ENCODE results near the gene LRFN3. TPM values are rescaled to one million over a fixed set of nuclear protein-coding genes. Genes with fewer than 3 reads are reported as not detected.
A peak's percentile ranks its signal among the peaks of the same experiment; 100 is the strongest.
"Not testable (repeated sequence)": the region's sequence is repeated elsewhere in the genome, so short reads cannot be mapped to it uniquely, and the experiment has no call there.

The LRFN3 gene
- polyA plus RNA-seq (2013, experiment 1 of 2): 23.4 TPM
- polyA plus RNA-seq (2013, experiment 2 of 2): 18.7 TPM

GRCh38 chr19:35935911-35936737 is at the start of gene LRFN3:
Gene LRFN3, plus strand, starts transcription at chr19:35936374. Its CDS starts 3,052 bp downstream, at chr19:35939426.
- Histone ChIP-seq H3K36me3 (ENCODE audit: control insufficient read depth, insufficient read depth, low read length) (peaks cover 11% of the 10 kb centered on the region), H3K9me3 (ENCODE audit: control insufficient read depth, low read length) (no peaks in the 10 kb centered on the region), H3K27ac (ENCODE audit: low read depth, low read length, severe bottlenecking) (no peak within 1 kb of the TSS), H3K4me1 (ENCODE audit: control insufficient read depth, insufficient read depth, low read length, poor library complexity, severe bottlenecking) (no peaks in the 10 kb centered on the region), H3K4me3 (ENCODE audit: extremely low read depth, insufficient read depth, low read length, poor library complexity, severe bottlenecking) (peak within 1 kb of the TSS; percentile 72)
- WGBS, 2 experiments (ENCODE audit: insufficient coverage in 2 of 2): 10 to 24% methylated on average over 18 to 37 of the region's 68 CpGs

GRCh38 chr19:35887197-35887596 is 49.0 kb upstream of the LRFN3 start:
- Histone ChIP-seq H3K4me1 (ENCODE audit: control insufficient read depth, insufficient read depth, low read length, poor library complexity, severe bottlenecking) (no peaks in the 10 kb centered on the region), H3K36me3 (ENCODE audit: control insufficient read depth, insufficient read depth, low read length) (peaks cover 42% of the 10 kb centered on the region), H3K9me3 (ENCODE audit: control insufficient read depth, low read length) (no peaks in the 10 kb centered on the region), H3K27ac (ENCODE audit: low read depth, low read length, severe bottlenecking) (no peak overlapping the region), H3K4me3 (ENCODE audit: extremely low read depth, insufficient read depth, low read length, poor library complexity, severe bottlenecking) (no peak overlapping the region)
- whole genome bisulfite sequencing, 2 experiments (ENCODE audit: insufficient coverage in 2 of 2): 95% methylated on average over 4 of the region's 5 CpGs

- Histone ChIP-seq H3K36me3 (ENCODE audit: control insufficient read depth, insufficient read depth, low read length) (peaks cover 42% of the 10 kb centered on the region), H3K9me3 (ENCODE audit: control insufficient read depth, low read length) (no peaks in the 10 kb centered on the region), H3K4me3 (ENCODE audit: extremely low read depth, insufficient read depth, low read length, poor library complexity, severe bottlenecking) (no peak overlapping the region), H3K4me1 (ENCODE audit: control insufficient read depth, insufficient read depth, low read length, poor library complexity, severe bottlenecking) (no peaks in the 10 kb centered on the region), H3K27ac (ENCODE audit: low read depth, low read length, severe bottlenecking) (no peak overlapping the region)
- 94 to 99% methylated on average over 9 of the region's 9 CpGs for WGBS, 2 experiments (ENCODE audit: insufficient coverage in 2 of 2)
These were observed 47.8 kb upstream of the LRFN3 start for GRCh38 chr19:35888398-35888797.

- WGBS, 2 experiments (ENCODE audit: insufficient coverage in 2 of 2): 96 to 98% methylated on average over 10 to 18 of the region's 18 CpGs
These were observed 46.6 kb upstream of the LRFN3 start for GRCh38 chr19:35889370-35890112.

GRCh38 chr19:35890113-35890650 is 46.0 kb upstream of the LRFN3 start:
- peaks cover 59% of the 10 kb centered on the region for H3K36me3 ChIP-seq (ENCODE audit: control insufficient read depth, insufficient read depth, low read length)
- no peak overlapping the region for H3K27ac ChIP-seq (ENCODE audit: low read depth, low read length, severe bottlenecking)
- no peaks in the 10 kb centered on the region for H3K4me1 ChIP-seq (ENCODE audit: control insufficient read depth, insufficient read depth, low read length, poor library complexity, severe bottlenecking)
- H3K4me3 ChIP-seq (ENCODE audit: extremely low read depth, insufficient read depth, low read length, poor library complexity, severe bottlenecking): no peak overlapping the region
- 86 to 99% methylated on average over 10 to 12 of the region's 13 CpGs for WGBS, 2 experiments (ENCODE audit: insufficient coverage in 2 of 2)
- H3K9me3 ChIP-seq (ENCODE audit: control insufficient read depth, low read length): no peaks in the 10 kb centered on the region

More at GRCh38 chr19:35889370-35890112, 46.6 kb upstream of the LRFN3 start:
- H3K9me3 ChIP-seq (ENCODE audit: control insufficient read depth, low read length): no peaks in the 10 kb centered on the region
- H3K4me1 ChIP-seq (ENCODE audit: control insufficient read depth, insufficient read depth, low read length, poor library complexity, severe bottlenecking): no peaks in the 10 kb centered on the region
- H3K27ac ChIP-seq (ENCODE audit: low read depth, low read length, severe bottlenecking): no peak overlapping the region
- no peak overlapping the region for H3K4me3 ChIP-seq (ENCODE audit: extremely low read depth, insufficient read depth, low read length, poor library complexity, severe bottlenecking)
- peaks cover 53% of the 10 kb centered on the region for H3K36me3 ChIP-seq (ENCODE audit: control insufficient read depth, insufficient read depth, low read length)

GRCh38 chr19:35891819-35892218 is 44.4 kb upstream of the LRFN3 start:
- peaks cover 75% of the 10 kb centered on the region for H3K36me3 ChIP-seq (ENCODE audit: control insufficient read depth, insufficient read depth, low read length)
- not testable (repeated sequence) for H3K4me1 ChIP-seq (ENCODE audit: control insufficient read depth, insufficient read depth, low read length, poor library complexity, severe bottlenecking); H3K27ac ChIP-seq (ENCODE audit: low read depth, low read length, severe bottlenecking); H3K4me3 ChIP-seq (ENCODE audit: extremely low read depth, insufficient read depth, low read length, poor library complexity, severe bottlenecking); H3K9me3 ChIP-seq (ENCODE audit: control insufficient read depth, low read length)
- 90 to 100% methylated on average over 2 to 3 of the region's 3 CpGs for WGBS, 2 experiments (ENCODE audit: insufficient coverage in 2 of 2)

- peaks cover 69% of the 10 kb centered on the region for H3K36me3 ChIP-seq (ENCODE audit: control insufficient read depth, insufficient read depth, low read length)
- H3K27ac ChIP-seq (ENCODE audit: low read depth, low read length, severe bottlenecking): no peak overlapping the region
- WGBS, 2 experiments (ENCODE audit: insufficient coverage in 2 of 2): 79 to 100% methylated on average over 1 to 2 of the region's 2 CpGs
These were observed 41.8 kb upstream of the LRFN3 start for GRCh38 chr19:35894342-35894741.

GRCh38 chr19:35895911-35896642 is 40.1 kb upstream of the LRFN3 start:
- Histone ChIP-seq H3K36me3 (ENCODE audit: control insufficient read depth, insufficient read depth, low read length) (peaks cover 52% of the 10 kb centered on the region), H3K27ac (ENCODE audit: low read depth, low read length, severe bottlenecking) (no peak overlapping the region), H3K9me3 (ENCODE audit: control insufficient read depth, low read length) (no peaks in the 10 kb centered on the region), H3K4me1 (ENCODE audit: control insufficient read depth, insufficient read depth, low read length, poor library complexity, severe bottlenecking) (peaks cover 6% of the 10 kb centered on the region), H3K4me3 (ENCODE audit: extremely low read depth, insufficient read depth, low read length, poor library complexity, severe bottlenecking) (no peak overlapping the region)
- WGBS, 2 experiments (ENCODE audit: insufficient coverage in 2 of 2): 94 to 97% methylated on average over 15 to 18 of the region's 21 CpGs

More at GRCh38 chr19:35894342-35894741, 41.8 kb upstream of the LRFN3 start:
- H3K4me3 ChIP-seq (ENCODE audit: extremely low read depth, insufficient read depth, low read length, poor library complexity, severe bottlenecking): no peak overlapping the region
- no peaks in the 10 kb centered on the region for H3K4me1 ChIP-seq (ENCODE audit: control insufficient read depth, insufficient read depth, low read length, poor library complexity, severe bottlenecking)
- H3K9me3 ChIP-seq (ENCODE audit: control insufficient read depth, low read length): no peaks in the 10 kb centered on the region

- Histone ChIP-seq H3K36me3 (ENCODE audit: control insufficient read depth, insufficient read depth, low read length) (peaks cover 51% of the 10 kb centered on the region), H3K4me1 (ENCODE audit: control insufficient read depth, insufficient read depth, low read length, poor library complexity, severe bottlenecking) (peaks cover 11% of the 10 kb centered on the region), H3K4me3 (ENCODE audit: extremely low read depth, insufficient read depth, low read length, poor library complexity, severe bottlenecking) (no peak overlapping the region), H3K9me3 (ENCODE audit: control insufficient read depth, low read length) (no peaks in the 10 kb centered on the region), H3K27ac (ENCODE audit: low read depth, low read length, severe bottlenecking) (no peak overlapping the region)
- 95 to 98% methylated on average over 8 to 11 of the region's 13 CpGs for WGBS, 2 experiments (ENCODE audit: insufficient coverage in 2 of 2)
These were observed 39.5 kb upstream of the LRFN3 start for GRCh38 chr19:35896643-35897040.
